Omental fat pad (tissue), 4 donors: Measurements from ENCODE around the gene SLC7A6. TPM values are rescaled to one million over a fixed set of nuclear protein-coding genes. Genes with fewer than 3 reads are reported as not detected.

ENCODE experiments used
- ATAC-seq: fragments of 150-250 bp; one replicate; pipeline ENCODE4 v1.9.1; 2016; ENCODE audit warnings: mild to moderate bottlenecking, moderate library complexity; ENCODE audit not compliant: low FRiP score
- DNase-seq: peaks from one replicate; pipeline ENCODE4 v3.0.0-alpha.2; 2019; ENCODE audit warnings: low spot score
- CTCF ChIP-seq, 3 donors: fragments of 450-650 bp; IDR thresholded peaks; one replicate each; pipeline ENCODE4 v1.5.1; 2016 to 2017; ENCODE audit warnings: antibody characterized with exemption in 3 of 3, mild to moderate bottlenecking in 3 of 3, moderate library complexity in 2 of 3
- total RNA-seq, 4 donors: library from RNA; depleted of rRNA; stranded (reverse); fragments of >200 nt; gene quantifications; one replicate each; pipeline ENCODE4 v1.1.0, GENCODE V29; 2016

The SLC7A6 gene
- total RNA-seq, 4 donors from 2014 or later = 129 to 181 (median 147) TPM

- TF ChIP-seq CTCF (IDR thresholded peaks at IDR 0.05) = no peak
- ATAC-seq = no peak
- no peak for DNase-seq
Measured at GRCh38 chr16:68331879-68332410, 67.6 kb downstream of the SLC7A6 start.

- no peak for DNase-seq
Measured at GRCh38 chr16:68332411-68333121, 68.2 kb downstream of the SLC7A6 start.

GRCh38 chr16:68335175-68335574, 70.8 kb downstream of the SLC7A6 start:
- ATAC-seq (peak; percentile 72), DNase-seq (no peak)
- no peak for TF ChIP-seq CTCF (IDR thresholded peaks at IDR 0.05)

More at GRCh38 chr16:68332411-68333121, 68.2 kb downstream of the SLC7A6 start:
- no peak for TF ChIP-seq CTCF (IDR thresholded peaks at IDR 0.05)
- ATAC-seq = no peak

GRCh38 chr16:68338326-68339119, 74.2 kb downstream of the SLC7A6 start:
- DNase-seq (no peak), ATAC-seq (no peak)
- TF ChIP-seq CTCF (IDR thresholded peaks at IDR 0.05) = no peak

GRCh38 chr16:68339214-68339613, 74.9 kb downstream of the SLC7A6 start:
- no peak for DNase-seq
- ATAC-seq = no peak
- no peak for TF ChIP-seq CTCF (IDR thresholded peaks at IDR 0.05)

GRCh38 chr16:68342620-68343019, 78.3 kb downstream of the SLC7A6 start:
- no peak for TF ChIP-seq CTCF (IDR thresholded peaks at IDR 0.05)
- DNase-seq = no peak
- no peak for ATAC-seq
